HK-2 (cell line): ENCODE data around the gene AGPAT2.
"Not testable (repeated sequence)": the region's sequence is repeated elsewhere in the genome, so short reads cannot be mapped to it uniquely, and the experiment has no call there.

ENCODE experiments used
- DNase-seq: peaks from one replicate; pipeline ENCODE4 v3.0.0-alpha.2; 2018; ENCODE audit not compliant: unreplicated experiment

Gene AGPAT2

DNA sequence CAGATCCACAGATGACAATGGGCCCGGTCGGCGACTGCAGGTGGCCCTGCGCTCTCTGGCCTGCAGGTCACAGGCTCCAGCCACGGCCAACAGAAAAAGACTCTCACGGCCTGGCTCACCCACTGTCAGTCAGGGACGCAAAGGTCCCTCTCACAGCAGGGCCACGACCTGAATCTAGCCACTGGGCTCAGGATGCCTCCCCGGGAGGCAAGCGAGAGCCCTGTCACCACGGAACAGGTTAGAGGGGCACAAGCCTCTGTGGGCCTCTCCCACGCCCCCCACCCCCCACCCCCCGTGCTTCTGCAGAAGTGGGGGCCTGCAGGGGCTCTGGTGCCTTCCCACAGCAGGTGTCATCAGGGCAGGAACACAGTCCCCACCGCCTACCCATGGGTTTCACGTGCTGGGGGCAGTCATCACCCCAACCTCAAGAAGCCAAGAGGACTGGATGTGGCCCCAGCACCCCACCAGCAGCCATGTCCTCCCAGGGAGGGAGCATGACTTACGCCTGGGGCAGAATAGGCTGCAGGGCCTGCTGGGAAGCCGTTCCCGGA lies 41.8 kb downstream of the AGPAT2 start:
- DNase-seq = no peak

DNA sequence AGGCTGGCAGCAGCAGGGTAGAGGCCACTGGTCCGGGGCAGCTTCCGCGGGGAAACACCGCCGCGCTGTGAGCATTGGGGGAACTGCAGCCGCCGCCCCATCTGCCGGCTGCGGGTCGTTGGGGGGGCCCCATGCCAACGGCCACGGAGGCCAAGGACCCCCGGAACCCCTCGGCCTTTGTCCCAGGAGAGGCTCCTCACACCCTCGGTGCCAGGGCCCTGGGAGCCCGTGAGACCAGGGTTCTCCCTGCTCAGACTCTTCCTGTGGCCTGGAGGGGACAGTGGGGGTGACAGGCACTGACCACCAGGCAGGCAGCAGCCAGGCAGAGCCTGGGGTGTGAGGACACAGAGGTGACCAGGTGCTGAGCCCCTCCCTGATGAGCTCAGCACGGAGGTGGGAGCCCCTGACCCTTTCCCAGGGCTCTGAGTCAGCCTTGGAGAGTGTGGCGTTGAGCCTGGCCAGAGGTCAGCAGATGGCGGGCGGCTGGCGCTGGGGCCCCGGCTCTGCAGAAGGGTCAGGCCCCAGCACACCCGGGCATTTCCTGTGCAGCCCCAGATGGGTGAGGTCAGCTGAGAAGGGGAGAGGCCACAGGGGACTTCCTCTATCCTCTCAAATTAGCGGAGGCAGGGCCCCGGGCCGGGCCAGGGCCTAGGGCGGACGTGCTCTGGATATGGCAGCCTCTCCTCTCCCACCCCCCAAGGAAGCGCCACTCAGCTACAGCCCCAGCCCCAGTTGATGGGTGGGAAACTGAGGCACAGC lies 42.5 kb downstream of the AGPAT2 start:
- peak; percentile 83 for DNase-seq

DNA sequence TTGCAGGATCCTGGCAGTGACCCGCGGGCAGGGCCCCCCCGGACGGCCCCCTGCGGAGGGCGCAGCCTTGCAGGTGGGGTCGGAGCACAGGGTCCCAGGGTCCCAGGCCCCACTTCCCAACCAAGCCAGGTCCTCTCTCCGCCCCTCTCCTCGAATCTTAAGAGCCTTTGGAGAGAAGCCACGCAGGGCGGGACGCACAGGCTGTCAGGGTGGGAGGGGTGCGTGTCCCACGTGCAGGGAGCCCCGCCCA lies 43.0 kb downstream of the AGPAT2 start:
- DNase-seq = no peak

DNA sequence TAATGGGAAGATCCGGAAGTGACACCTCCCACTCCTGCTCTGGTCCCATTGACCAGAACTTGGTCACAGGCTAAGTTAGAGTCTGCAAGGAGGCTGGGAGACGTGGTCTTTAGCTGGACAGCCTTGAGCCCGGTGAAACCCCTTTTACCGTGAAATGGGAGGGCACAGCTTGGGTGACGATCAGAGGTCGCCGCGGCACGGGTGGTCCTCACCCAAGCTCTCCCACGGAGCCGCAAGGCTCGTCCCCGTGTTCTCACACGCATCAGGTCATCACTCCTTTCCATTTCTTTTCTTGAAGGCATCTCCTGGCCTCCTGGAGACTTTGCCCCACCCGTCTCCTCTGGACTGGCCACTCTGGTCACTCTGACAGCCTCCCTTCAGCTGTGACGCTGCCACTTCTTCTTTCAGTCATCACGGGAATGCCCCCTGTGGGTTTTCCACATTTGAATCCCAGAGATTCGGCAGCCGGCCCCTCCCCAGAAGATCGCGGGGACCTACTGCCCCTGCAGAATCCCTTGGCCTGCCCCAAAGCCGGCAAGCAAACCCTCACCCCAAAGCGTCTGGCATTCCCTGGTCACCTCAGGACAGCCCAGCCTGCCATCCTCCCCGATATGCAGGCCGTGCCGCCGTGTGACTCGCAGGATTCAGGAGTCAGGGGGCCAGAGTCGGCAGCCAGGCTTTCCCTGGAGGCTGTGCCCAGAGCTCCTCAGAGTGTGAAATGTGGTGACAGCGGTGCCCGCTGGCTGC lies 43.5 kb downstream of the AGPAT2 start:
- no peak for DNase-seq

DNA sequence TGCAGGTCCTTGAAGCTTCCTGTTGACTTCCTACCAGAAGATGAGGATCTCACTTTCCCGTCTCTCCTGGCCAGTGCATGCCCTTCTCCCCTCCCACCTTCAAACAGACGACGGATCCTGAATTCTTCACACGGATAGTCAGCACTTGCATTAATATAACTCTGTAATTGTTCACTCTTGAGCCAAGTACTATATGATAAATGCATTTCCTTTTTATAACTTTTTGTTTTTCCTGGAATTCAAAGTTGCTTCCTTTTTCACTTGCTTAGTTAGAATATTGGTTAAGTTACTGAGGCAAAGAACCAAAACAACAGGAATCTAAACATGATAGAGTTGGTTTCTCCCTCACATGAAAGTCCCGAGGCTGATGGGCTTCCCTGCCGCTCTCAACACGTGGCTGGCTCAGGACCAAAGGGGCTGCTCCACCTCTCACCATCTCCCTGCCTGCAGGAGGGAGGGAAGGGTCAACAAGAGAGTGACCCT lies 44.8 kb downstream of the AGPAT2 start:
- no peak for DNase-seq

DNA sequence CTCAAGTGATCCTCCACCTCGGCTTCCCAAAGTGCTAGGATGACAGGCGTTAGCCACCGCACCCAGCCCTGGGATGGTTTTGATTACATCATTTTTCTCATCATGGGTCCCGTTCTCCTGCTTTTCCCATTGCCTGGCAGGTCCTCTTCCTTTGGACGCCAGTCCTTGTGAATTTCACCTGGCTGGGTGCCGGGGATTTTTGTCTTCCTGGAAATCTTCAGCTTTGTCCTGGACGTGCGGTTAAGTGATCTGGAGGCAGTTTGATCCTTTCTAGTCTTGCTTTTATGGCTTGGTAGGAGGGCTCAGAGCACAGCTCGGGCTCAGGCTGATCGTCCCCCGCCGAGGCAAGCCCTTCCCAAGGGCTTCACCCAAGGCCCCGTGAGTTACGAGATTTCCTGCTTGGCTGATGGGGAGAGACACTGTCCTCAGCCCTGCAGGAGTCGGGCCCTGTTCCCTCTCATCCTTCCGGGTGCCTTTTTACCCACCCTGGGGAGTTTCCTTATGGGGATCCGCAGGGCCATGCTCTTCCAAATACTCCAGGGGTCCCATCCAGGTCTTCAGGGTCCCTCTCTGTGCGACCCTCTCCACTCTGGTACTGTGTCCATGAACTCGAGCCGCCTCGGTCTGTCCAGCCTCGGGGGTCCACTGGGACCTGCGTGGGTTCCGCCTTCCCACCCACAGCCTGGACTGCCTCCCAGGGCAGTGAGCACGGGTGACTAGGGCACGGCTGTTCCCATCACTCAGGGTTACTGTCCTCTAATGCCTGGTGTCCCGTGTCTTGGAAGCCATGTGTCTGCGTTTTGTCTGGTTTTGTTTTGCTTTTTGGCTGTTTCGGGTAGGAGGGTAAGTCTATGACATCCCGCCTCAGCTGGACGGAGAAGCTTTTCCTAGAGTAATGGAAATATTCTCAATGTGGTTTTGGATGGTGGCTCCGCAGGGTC lies 46.8 kb downstream of the AGPAT2 start:
- DNase-seq = no peak

DNA sequence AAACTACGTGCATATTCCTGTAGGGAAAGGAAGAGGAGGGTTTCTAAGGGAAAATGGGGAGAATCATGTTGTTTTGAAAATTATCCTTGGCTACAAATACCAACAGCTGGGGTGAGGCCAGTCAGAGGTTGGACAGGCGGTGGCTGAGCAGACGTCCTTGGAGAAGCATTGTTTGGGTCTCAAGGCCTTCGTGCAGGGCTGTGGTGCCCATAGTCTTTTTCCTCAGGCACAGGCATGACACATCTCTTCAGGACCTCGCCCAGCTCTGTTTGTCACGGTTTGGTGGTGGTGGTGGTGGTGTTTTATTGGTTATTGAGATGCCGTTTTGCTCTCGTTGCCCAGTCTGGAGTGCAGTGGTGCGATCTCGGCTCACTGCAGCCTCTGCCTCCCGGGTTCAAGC lies 52.4 kb downstream of the AGPAT2 start:
- no peak for DNase-seq

DNA sequence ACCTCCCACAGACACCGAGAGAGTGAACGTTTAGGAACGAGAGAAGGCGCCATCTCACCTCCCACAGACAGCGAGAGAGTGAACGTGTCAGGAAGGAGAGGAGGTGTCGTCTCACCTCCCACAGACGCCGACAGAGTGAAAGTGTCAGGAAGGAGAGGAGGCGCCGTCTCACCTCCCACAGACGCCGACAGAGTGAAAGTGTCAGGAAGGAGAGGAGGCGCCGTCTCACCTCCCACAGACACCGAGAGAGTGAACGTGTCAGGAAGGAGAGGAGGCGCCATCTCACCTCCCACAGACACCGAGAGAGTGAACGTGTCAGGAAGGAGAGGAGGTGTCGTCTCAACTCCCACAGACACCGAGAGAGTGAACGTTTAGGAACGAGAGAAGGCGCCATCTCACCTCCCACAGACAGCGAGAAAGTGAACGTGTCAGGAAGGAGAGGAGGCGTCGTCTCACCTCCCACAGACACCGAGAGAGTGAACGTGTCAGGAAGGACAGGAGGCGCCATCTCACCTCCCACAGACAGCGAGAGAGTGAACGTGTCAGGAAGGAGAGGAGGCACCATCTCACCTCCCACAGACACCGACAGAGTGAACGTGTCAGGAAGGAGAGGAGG lies 54.7 kb downstream of the AGPAT2 start:
- not testable (repeated sequence) for DNase-seq

DNA sequence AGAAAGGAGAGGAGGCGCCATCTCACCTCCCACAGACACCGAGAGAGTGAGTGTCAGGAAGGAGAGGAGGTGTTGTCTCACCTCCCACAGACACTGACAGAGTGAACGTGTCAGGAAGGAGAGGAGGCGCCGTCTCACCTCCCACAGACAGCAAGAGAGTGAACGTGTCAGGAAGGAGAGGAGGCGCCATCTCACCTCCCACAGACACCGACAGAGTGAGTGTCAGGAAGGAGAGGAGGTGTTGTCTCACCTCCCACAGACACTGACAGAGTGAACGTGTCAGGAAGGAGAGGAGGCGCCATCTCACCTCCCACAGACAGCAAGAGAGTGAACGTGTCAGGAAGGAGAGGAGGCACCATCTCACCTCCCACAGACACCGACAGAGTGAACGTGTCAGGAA lies 55.2 kb downstream of the AGPAT2 start:
- not testable (repeated sequence) for DNase-seq

DNA sequence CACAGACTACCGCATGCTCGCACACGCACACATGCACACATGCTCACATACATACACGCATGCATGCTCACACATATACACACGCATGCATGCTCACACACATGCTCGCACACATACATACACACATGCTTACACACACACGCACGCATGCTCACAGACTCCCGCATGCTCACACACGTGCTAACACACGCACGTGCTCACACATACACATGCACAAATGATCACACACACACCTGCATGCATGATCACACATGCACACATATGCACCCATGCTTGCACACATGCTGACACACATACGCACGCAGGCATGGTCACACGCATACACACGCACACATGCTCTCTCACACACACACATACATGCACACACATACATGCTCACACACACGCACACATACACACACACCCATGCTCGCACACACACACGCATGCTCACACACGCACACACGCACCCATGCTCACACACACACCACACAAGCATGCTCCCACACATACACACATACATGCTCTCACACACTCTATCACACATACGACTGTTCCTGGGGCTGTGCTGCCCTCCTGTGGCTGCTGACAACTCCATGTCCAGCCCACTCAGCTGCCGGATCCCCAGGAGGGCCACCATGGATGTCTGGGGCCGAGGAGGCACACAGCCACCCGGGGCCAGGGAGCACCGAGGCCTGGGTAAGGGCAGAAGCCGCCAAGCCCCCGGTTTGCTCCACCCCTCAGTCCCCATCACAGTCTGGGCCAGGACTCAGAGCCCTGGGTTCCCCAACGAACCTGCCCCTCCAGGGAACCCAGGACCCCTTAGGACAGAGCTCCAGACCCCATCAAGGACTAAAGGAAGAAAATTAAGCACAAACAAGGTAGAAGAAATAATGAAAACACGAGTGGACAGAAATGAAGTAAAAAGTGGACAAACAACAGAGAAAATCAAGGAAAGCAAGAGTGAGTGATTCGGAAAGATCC lies 55.9 kb downstream of the AGPAT2 start:
- DNase-seq = peak; percentile 75

DNA sequence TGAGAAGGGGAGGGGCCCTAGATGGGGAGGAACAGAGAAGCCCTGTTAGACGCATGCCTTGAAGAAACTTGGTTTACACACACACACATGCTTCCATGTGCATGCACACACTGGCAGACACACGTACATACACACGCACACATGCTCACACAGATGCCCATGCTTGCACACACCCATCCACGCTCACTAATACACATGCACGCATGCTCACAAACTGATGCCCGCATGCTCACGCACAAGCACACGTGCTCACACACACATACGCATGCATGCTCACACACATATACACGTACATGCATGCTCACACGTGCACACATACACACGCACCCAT lies 56.6 kb downstream of the AGPAT2 start:
- DNase-seq = no peak

DNA sequence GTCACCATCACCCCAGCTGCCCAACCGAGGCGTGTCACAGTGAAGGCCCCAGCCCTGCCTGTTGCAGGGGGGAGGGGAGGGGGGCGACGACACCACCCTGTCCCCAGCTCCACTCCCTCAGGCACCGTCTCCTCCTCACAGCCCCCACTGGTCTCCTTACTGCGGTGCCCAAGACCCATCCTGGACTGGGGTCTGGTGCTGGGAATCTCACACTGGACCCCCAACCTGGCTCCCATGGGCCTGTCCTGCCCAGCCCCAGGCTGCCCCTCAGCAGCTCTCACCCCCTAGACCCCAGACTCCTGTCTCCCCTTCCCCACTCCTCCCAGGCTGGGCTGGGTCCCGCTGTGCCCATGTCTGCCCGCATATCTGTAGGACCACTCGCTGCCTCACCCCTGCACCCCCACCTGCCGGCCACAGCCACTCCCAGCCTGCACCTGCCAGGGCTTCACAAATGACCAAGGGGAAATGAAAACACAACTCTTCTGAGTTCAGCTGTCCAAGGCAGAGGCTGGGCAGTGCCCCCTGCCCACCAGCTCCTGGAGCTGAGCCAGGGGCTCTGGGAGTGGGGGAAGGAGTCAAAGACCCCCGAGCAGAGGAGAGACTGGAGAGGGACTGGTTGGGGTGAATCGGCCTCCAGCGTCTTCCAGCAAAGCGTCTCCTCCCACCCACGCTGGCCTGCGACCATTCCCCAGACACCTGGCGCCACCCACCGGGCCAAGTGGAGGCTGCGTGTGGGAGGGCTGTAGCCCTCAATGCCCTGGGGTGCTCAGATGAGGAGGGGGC lies 57.2 kb downstream of the AGPAT2 start:
- peak; percentile 61 for DNase-seq

DNA sequence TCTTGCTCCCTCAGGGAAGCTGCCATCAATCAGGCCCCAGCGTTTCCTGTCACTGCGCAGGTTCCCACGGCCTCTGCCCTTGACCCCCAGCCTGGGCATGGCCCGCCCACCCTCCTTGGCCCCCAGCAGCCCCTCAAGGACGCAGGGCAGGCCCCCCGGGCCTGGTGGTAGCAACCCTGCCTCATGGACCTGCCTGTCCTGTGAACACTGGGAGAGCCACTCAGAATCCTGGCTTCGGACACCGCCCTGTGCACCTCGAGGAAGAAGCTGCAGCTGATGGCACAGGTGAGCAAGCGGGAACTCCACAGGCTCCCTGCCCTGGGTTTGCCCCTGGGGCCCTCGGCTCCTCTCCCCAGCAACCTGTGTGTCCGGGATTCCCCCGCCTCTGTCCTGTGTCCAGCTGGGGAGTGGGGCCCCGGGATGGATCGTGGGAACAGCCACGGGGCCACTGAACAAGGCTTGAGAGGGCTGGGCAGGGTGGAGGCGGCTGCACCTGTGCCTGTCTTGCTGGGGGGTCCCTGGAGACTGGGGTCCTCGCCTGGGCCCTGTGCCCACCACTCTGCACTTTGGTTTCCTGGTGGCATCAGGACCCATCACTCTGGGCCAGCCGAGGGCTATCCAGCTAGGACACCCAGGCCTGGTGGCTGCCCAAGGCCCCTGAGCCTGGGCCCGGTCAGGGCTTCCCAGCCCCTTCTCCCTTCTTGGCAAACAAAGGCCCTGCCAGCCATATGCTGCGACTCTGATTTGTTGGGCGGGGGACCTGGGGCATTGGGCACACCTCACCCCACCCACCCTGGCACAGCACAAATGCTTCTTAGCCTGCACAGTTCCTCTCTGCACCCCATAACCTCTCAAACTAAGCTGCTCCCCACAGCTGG lies 58.0 kb downstream of the AGPAT2 start:
- no peak for DNase-seq

DNA sequence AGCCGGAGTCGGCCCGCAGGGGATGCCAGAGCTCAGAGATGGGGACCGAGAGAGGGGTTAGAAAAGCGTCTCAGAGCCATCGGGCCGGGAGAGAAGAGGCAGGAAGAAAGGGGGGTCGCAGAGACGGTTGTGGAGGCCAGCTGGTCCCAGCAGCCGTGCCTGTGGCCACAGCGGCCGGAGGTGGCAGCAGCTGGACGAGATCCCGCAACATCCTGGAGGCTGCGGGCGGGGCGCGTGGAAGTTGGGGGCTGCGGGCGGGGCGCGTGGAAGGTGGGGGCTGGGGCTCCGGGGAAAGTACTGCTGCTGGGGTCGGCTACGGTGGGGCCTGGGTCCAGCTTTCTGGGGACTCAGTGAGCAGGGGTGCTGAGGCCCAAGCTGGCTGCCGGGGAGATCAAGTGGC lies 59.0 kb downstream of the AGPAT2 start:
- no peak for DNase-seq

DNA sequence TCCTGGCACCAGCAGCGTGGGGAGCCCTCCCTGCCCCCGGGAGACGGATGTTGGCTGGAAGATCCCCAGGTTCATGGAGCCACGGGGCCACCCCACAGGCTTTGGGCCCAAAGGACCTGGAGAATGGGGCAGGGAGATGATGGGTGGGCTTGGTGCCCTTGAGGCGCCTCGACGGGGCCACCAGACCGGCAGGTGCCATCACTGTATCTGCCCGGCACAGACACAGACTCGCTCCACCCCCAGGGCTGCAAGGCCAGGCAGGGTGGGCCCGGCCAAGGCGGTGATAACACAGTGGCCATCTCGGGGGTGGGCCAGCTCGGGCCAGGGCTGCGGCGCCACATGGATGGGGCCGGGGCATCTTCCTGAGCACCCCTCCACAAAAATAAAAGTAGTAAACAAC lies 59.6 kb downstream of the AGPAT2 start:
- DNase-seq = no peak

DNA sequence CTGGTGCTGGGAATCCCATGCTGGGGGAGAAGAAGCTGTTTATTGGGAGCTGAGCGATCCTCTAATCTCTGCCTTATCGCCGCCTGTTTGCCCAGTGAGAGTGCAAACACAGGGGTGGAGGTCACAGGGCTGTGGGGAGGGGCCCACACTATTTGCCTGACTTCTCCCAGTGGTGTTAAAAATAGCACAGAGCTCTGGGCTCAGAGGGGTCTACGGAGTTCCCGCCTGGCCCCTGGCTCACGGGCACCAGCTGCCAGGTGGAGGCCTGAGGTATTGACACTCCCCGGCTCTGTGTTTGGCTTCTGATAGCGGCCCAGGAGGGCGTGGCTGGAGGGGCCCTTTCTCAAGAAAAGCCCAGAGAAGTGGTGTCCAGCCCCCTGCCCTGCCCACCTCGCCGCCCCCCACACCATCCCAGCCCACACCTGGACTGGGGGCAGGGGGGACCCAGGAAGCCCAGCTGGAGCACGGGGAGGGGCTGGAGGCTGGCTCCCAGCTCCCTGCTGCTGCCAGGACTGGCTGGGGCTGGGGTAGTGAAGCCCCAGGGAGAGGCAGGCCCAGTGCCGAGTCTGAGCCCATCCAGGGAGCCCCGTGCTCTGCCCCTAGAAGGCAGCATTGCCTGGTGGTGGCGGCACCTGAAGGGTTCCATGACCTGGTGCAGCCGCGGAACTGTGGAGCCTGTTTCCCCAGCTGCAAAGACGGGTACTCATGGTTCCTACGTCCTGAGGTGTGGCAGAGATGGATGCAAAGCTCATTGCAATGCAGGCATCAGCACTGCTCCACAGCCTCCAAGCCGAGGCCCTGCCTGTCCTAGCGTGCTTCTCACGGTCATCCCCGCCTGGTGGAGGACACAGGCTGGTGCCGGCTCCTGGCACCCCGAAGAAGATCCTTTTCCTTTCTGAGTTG lies 60.3 kb downstream of the AGPAT2 start:
- DNase-seq = no peak

DNA sequence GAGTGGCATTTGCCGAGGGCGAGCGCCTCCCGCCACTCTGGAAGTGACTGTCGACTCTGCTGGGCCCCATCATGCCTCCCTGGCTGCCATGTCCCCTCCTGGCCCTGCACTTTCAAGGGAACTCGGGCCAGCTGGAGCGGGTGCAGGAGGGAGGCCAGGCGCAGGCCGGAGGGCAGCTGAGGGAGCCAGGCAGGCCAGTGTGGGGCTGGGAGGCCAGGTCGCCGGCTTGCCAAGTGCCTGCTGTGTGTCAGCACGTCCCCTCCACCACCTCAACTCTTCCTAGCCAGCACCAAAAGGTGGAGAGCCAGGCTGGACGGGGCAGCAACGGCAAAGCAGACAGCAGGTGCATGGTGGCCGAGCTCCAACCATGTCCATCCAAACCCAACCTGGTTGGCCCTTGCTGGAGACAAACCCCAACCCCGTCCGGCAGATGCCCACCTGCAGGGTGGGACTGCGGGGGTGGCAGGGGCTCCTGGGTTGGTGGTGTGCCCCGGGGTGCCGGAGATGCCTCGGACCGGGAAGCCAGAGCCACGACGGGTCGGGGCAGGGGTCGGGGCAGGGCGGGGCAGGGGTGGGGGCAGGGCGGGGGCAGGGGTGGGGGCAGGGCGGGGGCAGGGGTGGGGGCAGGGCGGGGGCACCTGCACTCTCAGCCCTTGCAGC lies 61.1 kb downstream of the AGPAT2 start:
- DNase-seq = no peak
